ENCODE data around the gene RPS15. TPM values are rescaled to one million over a fixed set of nuclear protein-coding genes. Genes with fewer than 3 reads are reported as not detected.

The RPS15 gene
- total and polyA plus RNA-seq, 9 of the 15 experiments (the other 6 are each of a cell fraction or from before 2014, with no cell fraction given), result 605 to 2,791 (median 957) TPM

DNA sequence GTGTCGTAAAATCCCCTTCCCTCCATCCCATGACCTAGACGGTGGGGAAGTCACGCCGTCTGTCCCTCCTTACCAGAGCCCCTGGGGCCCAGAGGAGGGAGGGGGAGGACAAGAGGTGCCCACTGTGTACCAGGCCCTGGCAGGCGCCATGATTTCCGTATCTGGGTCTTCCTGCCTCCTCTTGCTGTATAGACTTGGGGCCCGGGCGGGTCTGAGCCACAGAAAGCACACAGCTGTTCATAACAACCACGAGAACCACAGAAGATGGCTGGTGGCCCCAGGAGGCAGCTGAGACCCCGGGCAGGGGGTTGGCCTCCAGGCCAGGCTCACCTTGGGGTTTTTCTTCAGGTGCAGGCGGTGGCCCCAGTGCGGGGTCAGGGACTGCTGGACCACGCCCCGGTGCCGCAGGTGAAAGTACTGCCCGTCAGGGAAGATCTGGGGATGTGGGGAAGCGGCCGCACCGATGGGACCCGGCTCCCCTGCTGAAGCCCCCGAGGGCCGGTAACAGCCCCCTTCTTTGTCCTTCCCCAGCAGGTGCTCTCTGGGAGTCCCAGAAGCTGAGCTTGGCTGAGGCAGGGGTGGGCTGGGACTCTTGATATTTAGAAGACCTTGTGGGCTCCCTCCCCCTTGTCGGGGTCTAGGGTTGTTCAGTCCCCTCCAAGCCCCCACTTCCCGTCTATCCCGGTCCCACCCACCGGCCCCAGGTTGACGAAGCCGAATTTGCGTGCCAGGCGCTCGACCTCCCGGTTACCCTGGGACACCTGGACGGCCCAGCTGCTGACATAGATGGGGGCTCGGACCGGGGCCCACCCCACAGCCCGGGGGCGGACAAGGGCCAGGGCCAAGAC lies 51.5 kb downstream of the RPS15 start (continued):
- no peak for TF ChIP-seq CHD4 (IDR thresholded peaks at IDR 0.05; ENCODE audit: insufficient read depth, insufficient replicate concordance, low read depth, low read length, poor library complexity, severe bottlenecking)
- TF ChIP-seq, protein P1, sequence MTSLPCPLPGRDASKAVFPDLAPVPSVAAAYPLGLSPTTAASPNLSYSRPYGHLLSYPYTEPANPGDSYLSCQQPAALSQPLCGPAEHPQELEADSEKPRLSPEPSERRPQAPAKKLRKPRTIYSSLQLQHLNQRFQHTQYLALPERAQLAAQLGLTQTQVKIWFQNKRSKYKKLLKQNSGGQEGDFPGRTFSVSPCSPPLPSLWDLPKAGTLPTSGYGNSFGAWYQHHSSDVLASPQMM (CRISPR knock-in tag; IDR thresholded peaks at IDR 0.05), result no peak
- TF ChIP-seq SETDB1 (IDR thresholded peaks at IDR 0.05; ENCODE audit: low read length), result no peak
- no peak for TF ChIP-seq ILK (tag; IDR thresholded peaks at IDR 0.05; ENCODE audit: borderline replicate concordance, low read depth)
- no peak for TF ChIP-seq MCM7 (IDR thresholded peaks at IDR 0.05)
- TF ChIP-seq, protein P2, sequence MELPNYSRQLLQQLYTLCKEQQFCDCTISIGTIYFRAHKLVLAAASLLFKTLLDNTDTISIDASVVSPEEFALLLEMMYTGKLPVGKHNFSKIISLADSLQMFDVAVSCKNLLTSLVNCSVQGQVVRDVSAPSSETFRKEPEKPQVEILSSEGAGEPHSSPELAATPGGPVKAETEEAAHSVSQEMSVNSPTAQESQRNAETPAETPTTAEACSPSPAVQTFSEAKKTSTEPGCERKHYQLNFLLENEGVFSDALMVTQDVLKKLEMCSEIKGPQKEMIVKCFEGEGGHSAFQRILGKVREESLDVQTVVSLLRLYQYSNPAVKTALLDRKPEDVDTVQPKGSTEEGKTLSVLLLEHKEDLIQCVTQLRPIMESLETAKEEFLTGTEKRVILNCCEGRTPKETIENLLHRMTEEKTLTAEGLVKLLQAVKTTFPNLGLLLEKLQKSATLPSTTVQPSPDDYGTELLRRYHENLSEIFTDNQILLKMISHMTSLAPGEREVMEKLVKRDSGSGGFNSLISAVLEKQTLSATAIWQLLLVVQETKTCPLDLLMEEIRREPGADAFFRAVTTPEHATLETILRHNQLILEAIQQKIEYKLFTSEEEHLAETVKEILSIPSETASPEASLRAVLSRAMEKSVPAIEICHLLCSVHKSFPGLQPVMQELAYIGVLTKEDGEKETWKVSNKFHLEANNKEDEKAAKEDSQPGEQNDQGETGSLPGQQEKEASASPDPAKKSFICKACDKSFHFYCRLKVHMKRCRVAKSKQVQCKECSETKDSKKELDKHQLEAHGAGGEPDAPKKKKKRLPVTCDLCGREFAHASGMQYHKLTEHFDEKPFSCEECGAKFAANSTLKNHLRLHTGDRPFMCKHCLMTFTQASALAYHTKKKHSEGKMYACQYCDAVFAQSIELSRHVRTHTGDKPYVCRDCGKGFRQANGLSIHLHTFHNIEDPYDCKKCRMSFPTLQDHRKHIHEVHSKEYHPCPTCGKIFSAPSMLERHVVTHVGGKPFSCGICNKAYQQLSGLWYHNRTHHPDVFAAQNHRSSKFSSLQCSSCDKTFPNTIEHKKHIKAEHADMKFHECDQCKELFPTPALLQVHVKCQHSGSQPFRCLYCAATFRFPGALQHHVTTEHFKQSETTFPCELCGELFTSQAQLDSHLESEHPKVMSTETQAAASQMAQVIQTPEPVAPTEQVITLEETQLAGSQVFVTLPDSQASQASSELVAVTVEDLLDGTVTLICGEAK (IDR thresholded peaks at IDR 0.05), result 0 out of 2 replicates have a peak, but pooled peaks have one; percentile 20
- TF ChIP-seq, protein P2 (CRISPR knock-in tag; IDR thresholded peaks at IDR 0.05), result no peak
- TF ChIP-seq, protein P3, sequence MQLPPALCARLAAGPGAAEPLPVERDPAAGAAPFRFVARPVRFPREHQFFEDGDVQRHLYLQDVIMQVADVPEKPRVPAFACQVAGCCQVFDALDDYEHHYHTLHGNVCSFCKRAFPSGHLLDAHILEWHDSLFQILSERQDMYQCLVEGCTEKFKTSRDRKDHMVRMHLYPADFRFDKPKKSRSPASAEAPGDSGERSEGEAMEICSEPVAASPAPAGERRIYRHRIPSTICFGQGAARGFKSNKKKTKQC (CRISPR knock-in tag; IDR thresholded peaks at IDR 0.05), result 0 out of 2 replicates have a peak, but pooled peaks have one; percentile 37
- 0 out of 2 replicates have a peak, but pooled peaks have one; percentile 1 for TF ChIP-seq ZKSCAN1 (IDR thresholded peaks at IDR 0.05; ENCODE audit: low read depth, low read length)
- peak; percentile 74 for TF ChIP-seq RBFOX2 (IDR thresholded peaks at IDR 0.05; ENCODE audit: low read depth, low read length)
- no peak for TF ChIP-seq ETV6 (IDR thresholded peaks at IDR 0.05; ENCODE audit: borderline replicate concordance in 1 of 2, low read depth in 2 of 2, low read length in 1 of 2)
- no peak for TF ChIP-seq ETV6 (CRISPR knock-in tag; IDR thresholded peaks at IDR 0.05; ENCODE audit: borderline replicate concordance)
- TF ChIP-seq PURB (CRISPR knock-in tag; IDR thresholded peaks at IDR 0.05; ENCODE audit: low read depth), result no peak
- TF ChIP-seq ARHGAP35 (IDR thresholded peaks at IDR 0.05; ENCODE audit: partially characterized antibody), result no peak

Measured in K562 (cell line).